Amniotic epithelial cell (primary cell): Measurements from ENCODE around the gene FIGNL1.

Experiments
- DNase-seq: peaks from one replicate; pipeline ENCODE4 v3.0.0-alpha.2; 2010; ENCODE audit warnings: low read depth

FIGNL1 gene

GRCh38 chr7:50427518-50427917, 22.6 kb downstream of the FIGNL1 start:
- DNase-seq: no peak

- no peak for DNase-seq
Observed at GRCh38 chr7:50426280-50427045, 23.7 kb downstream of the FIGNL1 start.

- no peak for DNase-seq
Observed at GRCh38 chr7:50425318-50425717, 24.8 kb downstream of the FIGNL1 start.

- DNase-seq: no peak
Observed at GRCh38 chr7:50423860-50424259, 26.3 kb downstream of the FIGNL1 start.

GRCh38 chr7:50422858-50423257, 27.3 kb downstream of the FIGNL1 start:
- DNase-seq: no peak

- DNase-seq: no peak
Observed at GRCh38 chr7:50421043-50421442, 29.1 kb downstream of the FIGNL1 start.

GRCh38 chr7:50418526-50419290, 31.4 kb downstream of the FIGNL1 start:
- peak; percentile 3 for DNase-seq

- DNase-seq: peak; percentile 66
Observed at GRCh38 chr7:50418086-50418515, 32.0 kb downstream of the FIGNL1 start.

GRCh38 chr7:50416527-50417182, 33.5 kb downstream of the FIGNL1 start:
- no peak for DNase-seq

- DNase-seq: no peak
Observed at GRCh38 chr7:50415844-50416364, 34.2 kb downstream of the FIGNL1 start.

GRCh38 chr7:50413561-50413960, 36.6 kb downstream of the FIGNL1 start:
- no peak for DNase-seq

- no peak for DNase-seq
Observed at GRCh38 chr7:50412973-50413372, 37.2 kb downstream of the FIGNL1 start.

GRCh38 chr7:50411332-50411731, 38.8 kb downstream of the FIGNL1 start:
- no peak for DNase-seq

- DNase-seq: no peak
Observed at GRCh38 chr7:50409856-50410745, 40.0 kb downstream of the FIGNL1 start.

GRCh38 chr7:50406935-50407334, 43.2 kb downstream of the FIGNL1 start:
- no peak for DNase-seq

- DNase-seq: no peak
Observed at GRCh38 chr7:50405221-50405620, 44.9 kb downstream of the FIGNL1 start.

GRCh38 chr7:50404392-50404791, 45.8 kb downstream of the FIGNL1 start:
- DNase-seq: no peak

- no peak for DNase-seq
Observed at GRCh38 chr7:50400114-50400513, 50.0 kb downstream of the FIGNL1 start.

- no peak for DNase-seq
Observed at GRCh38 chr7:50399635-50400034, 50.5 kb downstream of the FIGNL1 start.

GRCh38 chr7:50399206-50399605, 50.9 kb downstream of the FIGNL1 start:
- DNase-seq: no peak

- DNase-seq: no peak
Observed at GRCh38 chr7:50397971-50398324, 52.2 kb downstream of the FIGNL1 start.
